H9 (cell line): Measurements from ENCODE around the gene ITPRIPL1. TPM values are rescaled to one million over a fixed set of nuclear protein-coding genes. Genes with fewer than 3 reads are reported as not detected.

ENCODE experiments used
- DNase-seq: peaks from one replicate; pipeline ENCODE4 v3.0.0-alpha.2; 2017
- H2AFZ ChIP-seq: one replicate; pipeline ENCODE4 v1.6.1; 2013; ENCODE audit warnings: mild to moderate bottlenecking, low read length, control low read depth, moderate library complexity
- H2AK5ac ChIP-seq: 2 replicates; pipeline ENCODE4 v1.6.1; 2013; ENCODE audit warnings: low read length, control low read depth, mixed read lengths; ENCODE audit not compliant: insufficient read length
- H2BK120ac ChIP-seq: one replicate; pipeline ENCODE4 v1.6.1; 2013; ENCODE audit warnings: low read depth, mild to moderate bottlenecking, low read length, control low read depth, inconsistent platforms; ENCODE audit not compliant: poor library complexity, severe bottlenecking
- H2BK12ac ChIP-seq: 2 replicates; pipeline ENCODE4 v1.6.1; 2013; ENCODE audit warnings: low read length, control low read depth, mixed read lengths, low read depth; ENCODE audit not compliant: insufficient read length
- H2BK15ac ChIP-seq: 2 replicates; pipeline ENCODE4 v1.6.1; 2013; ENCODE audit warnings: low read depth, low read length, control low read depth
- H2BK20ac ChIP-seq: one replicate; pipeline ENCODE4 v1.6.1; 2013; ENCODE audit warnings: low read depth, mild to moderate bottlenecking, low read length, control low read depth, inconsistent platforms; ENCODE audit not compliant: poor library complexity, severe bottlenecking
- H2BK5ac ChIP-seq: 2 replicates; pipeline ENCODE4 v1.6.1; 2013; ENCODE audit warnings: low read length, control low read depth, mixed read lengths; ENCODE audit not compliant: insufficient read length
- H3K14ac ChIP-seq: 2 replicates; pipeline ENCODE4 v1.6.1; 2013; ENCODE audit warnings: low read length, control low read depth; ENCODE audit not compliant: insufficient read depth
- H3K18ac ChIP-seq: 2 replicates; pipeline ENCODE4 v1.6.1; 2013; ENCODE audit warnings: low read depth, mild to moderate bottlenecking, mixed read lengths, low read length, control low read depth; ENCODE audit not compliant: insufficient read length
- H3K23ac ChIP-seq: 2 replicates; pipeline ENCODE4 v1.6.1; 2013; ENCODE audit warnings: low read length, control low read depth, mixed read lengths, low read depth; ENCODE audit not compliant: insufficient read length
- H3K23me2 ChIP-seq: 2 replicates; pipeline ENCODE4 v1.6.1; 2013; ENCODE audit warnings: low read depth, mild to moderate bottlenecking, mixed read lengths, low read length, control low read depth; ENCODE audit not compliant: insufficient read length, poor library complexity, severe bottlenecking
- H3K27ac ChIP-seq: 2 replicates; pipeline ENCODE4 v1.5.1; 2013; ENCODE audit warnings: low read length, control low read depth, mixed read lengths, low read depth; ENCODE audit not compliant: insufficient read length
- H3K27me3 ChIP-seq: 2 replicates; pipeline ENCODE4 v1.6.1; 2013; ENCODE audit warnings: low read length, control low read depth, inconsistent platforms; ENCODE audit not compliant: insufficient read depth
- H3K4ac ChIP-seq: 2 replicates; pipeline ENCODE4 v1.6.1; 2013; ENCODE audit warnings: low read depth, mild to moderate bottlenecking, control low read depth, inconsistent platforms, low read length, moderate library complexity
- H3K4me1 ChIP-seq: 2 replicates; pipeline ENCODE4 v1.6.1; 2013; ENCODE audit warnings: low read length, control low read depth, inconsistent platforms; ENCODE audit not compliant: insufficient read depth
- H3K4me2 ChIP-seq: 2 replicates; pipeline ENCODE4 v1.6.1; 2013; ENCODE audit warnings: low read length, control low read depth, mixed read lengths; ENCODE audit not compliant: insufficient read length, insufficient read depth
- H3K56ac ChIP-seq: 2 replicates; pipeline ENCODE4 v1.6.1; 2013; ENCODE audit warnings: low read depth, mild to moderate bottlenecking, mixed read lengths, low read length, control low read depth; ENCODE audit not compliant: insufficient read length
- H3K79me1 ChIP-seq: 2 replicates; pipeline ENCODE4 v1.6.1; 2013; ENCODE audit warnings: low read depth, mild to moderate bottlenecking, moderate library complexity, low read length, control low read depth, inconsistent platforms; ENCODE audit not compliant: insufficient read depth, poor library complexity, severe bottlenecking
- H3K79me2 ChIP-seq: 2 replicates; pipeline ENCODE4 v1.6.1; 2013; ENCODE audit warnings: low read length, control low read depth, inconsistent platforms; ENCODE audit not compliant: insufficient read depth
- H3K9ac ChIP-seq: 2 replicates; pipeline ENCODE4 v1.6.1; 2013; ENCODE audit warnings: low read length, control low read depth, mixed read lengths; ENCODE audit not compliant: insufficient read length; ENCODE audit errors: extremely low read depth
- H3K9me3 ChIP-seq: one replicate; pipeline ENCODE4 v1.6.1; 2013; ENCODE audit warnings: low read depth, low read length, inconsistent platforms; ENCODE audit not compliant: control insufficient read depth
- H3T11ph ChIP-seq: one replicate; pipeline ENCODE4 v1.6.1; 2013; ENCODE audit warnings: mild to moderate bottlenecking, low read length, control low read depth, inconsistent platforms
- H4K20me1 ChIP-seq: one replicate; pipeline ENCODE4 v1.6.1; 2013; ENCODE audit not compliant: control insufficient read depth, insufficient read length, insufficient read depth
- H4K5ac ChIP-seq: 2 replicates; pipeline ENCODE4 v1.6.1; 2013; ENCODE audit warnings: low read depth, mild to moderate bottlenecking, mixed read lengths, low read length, control low read depth; ENCODE audit not compliant: insufficient read length
- H4K8ac ChIP-seq: replicated peaks from 2 replicates; pipeline ENCODE4 v1.6.1; 2013; ENCODE audit warnings: low read length, control low read depth, mixed read lengths, low read depth; ENCODE audit not compliant: insufficient read length
- H4K91ac ChIP-seq: 2 replicates; pipeline ENCODE4 v1.6.1; 2013; ENCODE audit warnings: low read depth, mild to moderate bottlenecking, moderate library complexity, mixed read lengths, low read length, control low read depth; ENCODE audit not compliant: insufficient read length
- H3K27ac Mint-ChIP-seq, 3 experiments: 2 replicates in 2 of 3; 3 replicates in 1 of 3; pipeline ENCODE4 v1.8.0; 2020 to 2021; ENCODE audit warnings: mixed read lengths in 3 of 3, mild to moderate bottlenecking in 1 of 3, moderate library complexity in 1 of 3
- H3K27me3 Mint-ChIP-seq: 2 replicates; pipeline ENCODE4 v1.8.0; 2021; ENCODE audit warnings: low read depth, mild to moderate bottlenecking, moderate library complexity, mixed read lengths
- H3K36me3 Mint-ChIP-seq, 3 experiments: 2 replicates in 2 of 3; 3 replicates in 1 of 3; pipeline ENCODE4 v1.8.0; 2020 to 2021; ENCODE audit warnings: low read depth in 3 of 3, mixed read lengths in 3 of 3; ENCODE audit not compliant: insufficient read depth in 1 of 3
- H3K4me1 Mint-ChIP-seq, 2 experiments: 2 replicates each; pipeline ENCODE4 v1.8.0; 2020; ENCODE audit warnings: mixed read lengths in 2 of 2
- H3K4me3 Mint-ChIP-seq, 2 experiments: 2 replicates in 1 of 2; 3 replicates in 1 of 2; pipeline ENCODE4 v1.8.0; 2020 to 2021; ENCODE audit warnings: mild to moderate bottlenecking in 2 of 2, mixed read lengths in 2 of 2, moderate library complexity in 1 of 2
- H3K9me3 Mint-ChIP-seq, 2 experiments: 2 replicates in 1 of 2; 3 replicates in 1 of 2; pipeline ENCODE4 v1.8.0; 2020; ENCODE audit warnings: mild to moderate bottlenecking in 2 of 2, mixed read lengths in 2 of 2, moderate library complexity in 1 of 2
- WGBS: extraction: QIAGEN DNeasy Blood & Tissue Kit; methylation state at CpG from one replicate; pipeline ENCODE4 v1.1.7; 2013; ENCODE audit warnings: missing lambda C conversion rate, low lambda C conversion rate, mixed read lengths; ENCODE audit not compliant: insufficient read length; ENCODE audit errors: extremely low coverage; 5-methylcytosine and 5-hydroxymethylcytosine counted together
- total RNA-seq: library from RNA; stranded (reverse); gene quantifications from 2 replicates; pipeline ENCODE4 v1.2.1, GENCODE V29; 2021
- TF ChIP-seq, protein P1 (sequence below): fragments of 200-600 bp; sonication (generic); conservative IDR thresholded peaks from 3 replicates; pipeline ENCODE4 v1.8.0; 2021; ENCODE audit warnings: antibody characterized with exemption, mild to moderate bottlenecking

Gene ITPRIPL1
- total RNA-seq, 1 experiment from 2014 or later, result 16.3 TPM

DNA sequence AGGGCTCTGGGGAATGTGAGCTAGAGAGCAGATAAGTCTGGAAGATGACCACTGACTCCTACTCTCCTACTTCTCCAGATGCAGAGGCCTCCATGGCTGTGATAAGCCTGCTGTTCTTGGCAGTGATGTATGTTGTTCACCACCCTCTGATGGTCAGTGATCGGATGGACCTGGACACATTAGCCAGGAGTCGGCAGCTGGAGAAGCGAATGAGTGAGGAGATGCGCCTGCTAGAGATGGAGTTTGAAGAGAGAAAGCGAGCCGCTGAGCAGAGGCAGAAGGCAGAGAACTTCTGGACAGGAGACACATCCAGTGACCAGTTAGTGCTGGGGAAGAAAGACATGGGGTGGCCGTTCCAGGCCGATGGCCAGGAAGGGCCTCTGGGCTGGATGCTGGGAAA lies 1.4 kb downstream of the ITPRIPL1 start:
- WGBS, result no CpG with 5 or more reads among the region's 8 CpGs

More for the DNA sequence above, 1.4 kb downstream of the ITPRIPL1 start:
- no peak for DNase-seq
- no peak overlapping the region for H4K8ac ChIP-seq
- H3K4me2 ChIP-seq, result no peak overlapping the region
- H3K4ac ChIP-seq, result no peak overlapping the region
- H3K14ac ChIP-seq, result no peak overlapping the region
- no peak overlapping the region for H3K27ac ChIP-seq
- no peak overlapping the region for H2AK5ac ChIP-seq
- TF ChIP-seq, protein P1, sequence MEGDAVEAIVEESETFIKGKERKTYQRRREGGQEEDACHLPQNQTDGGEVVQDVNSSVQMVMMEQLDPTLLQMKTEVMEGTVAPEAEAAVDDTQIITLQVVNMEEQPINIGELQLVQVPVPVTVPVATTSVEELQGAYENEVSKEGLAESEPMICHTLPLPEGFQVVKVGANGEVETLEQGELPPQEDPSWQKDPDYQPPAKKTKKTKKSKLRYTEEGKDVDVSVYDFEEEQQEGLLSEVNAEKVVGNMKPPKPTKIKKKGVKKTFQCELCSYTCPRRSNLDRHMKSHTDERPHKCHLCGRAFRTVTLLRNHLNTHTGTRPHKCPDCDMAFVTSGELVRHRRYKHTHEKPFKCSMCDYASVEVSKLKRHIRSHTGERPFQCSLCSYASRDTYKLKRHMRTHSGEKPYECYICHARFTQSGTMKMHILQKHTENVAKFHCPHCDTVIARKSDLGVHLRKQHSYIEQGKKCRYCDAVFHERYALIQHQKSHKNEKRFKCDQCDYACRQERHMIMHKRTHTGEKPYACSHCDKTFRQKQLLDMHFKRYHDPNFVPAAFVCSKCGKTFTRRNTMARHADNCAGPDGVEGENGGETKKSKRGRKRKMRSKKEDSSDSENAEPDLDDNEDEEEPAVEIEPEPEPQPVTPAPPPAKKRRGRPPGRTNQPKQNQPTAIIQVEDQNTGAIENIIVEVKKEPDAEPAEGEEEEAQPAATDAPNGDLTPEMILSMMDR, result no peak
- Mint-ChIP-seq H3K27ac (peak overlapping the region in 1 of 3 experiments; percentile 2; a peak in 1 of 7 replicates), H3K36me3 (peaks cover 22 to 25% (median 23%) of the 10 kb centered on the region in 3 experiments), H3K27me3 (peaks cover 40% of the 10 kb centered on the region), H3K4me3 (0 out of 5 replicates have a peak overlapping the region, but pooled peaks of 1 of the 2 experiments have one; percentile 2), H3K9me3 (no peaks in the 10 kb centered on the region), H3K4me1 (peaks cover 14 to 16% of the 10 kb centered on the region in 2 experiments)
- H4K5ac ChIP-seq, result no peak overlapping the region
- no peak overlapping the region for H2BK120ac ChIP-seq
- no peak overlapping the region for H2BK5ac ChIP-seq
- no peak overlapping the region for H2AFZ ChIP-seq
- H3K79me2 ChIP-seq, result no peaks in the 10 kb centered on the region
- H3K27me3 ChIP-seq, result peaks cover 5% of the 10 kb centered on the region; the same call in 1 of the 2 replicates
- H4K20me1 ChIP-seq, result no peaks in the 10 kb centered on the region
- no peak overlapping the region for H3K9ac ChIP-seq
- no peak overlapping the region for H3K56ac ChIP-seq
- H2BK12ac ChIP-seq, result no peak overlapping the region
- no peak overlapping the region for H3K18ac ChIP-seq
- no peaks in the 10 kb centered on the region for H3K4me1 ChIP-seq
- peaks cover 5% of the 10 kb centered on the region for H3K23me2 ChIP-seq
- no peak overlapping the region for H3T11ph ChIP-seq
- no peaks in the 10 kb centered on the region for H3K79me1 ChIP-seq
- H2BK20ac ChIP-seq, result no peak overlapping the region
- H3K23ac ChIP-seq, result no peak overlapping the region
- H2BK15ac ChIP-seq, result no peak overlapping the region
- H3K9me3 ChIP-seq, result no peaks in the 10 kb centered on the region
- no peak overlapping the region for H4K91ac ChIP-seq
